Esophagus muscularis mucosa (tissue), 2 donors: Measurements from ENCODE around the gene CNR2.

ENCODE experiments used
- EP300 ChIP-seq: sonication (generic); formaldehyde crosslinking; IDR thresholded peaks from one replicate; pipeline ENCODE4 v1.6.1; 2017; ENCODE audit warnings: antibody characterized with exemption
- POLR2A ChIP-seq: fragments of 450-650 bp; IDR thresholded peaks from one replicate; pipeline ENCODE4 v1.6.1; 2017; ENCODE audit warnings: antibody characterized with exemption, moderate library complexity, mild to moderate bottlenecking, low read depth

GRCh38 chr1:23903754-23904153, 9.4 kb downstream of the CNR2 start:
- no peak for TF ChIP-seq POLR2A
- TF ChIP-seq EP300, result no peak
